ENCODE measurements around the gene PLCB4.

DNA sequence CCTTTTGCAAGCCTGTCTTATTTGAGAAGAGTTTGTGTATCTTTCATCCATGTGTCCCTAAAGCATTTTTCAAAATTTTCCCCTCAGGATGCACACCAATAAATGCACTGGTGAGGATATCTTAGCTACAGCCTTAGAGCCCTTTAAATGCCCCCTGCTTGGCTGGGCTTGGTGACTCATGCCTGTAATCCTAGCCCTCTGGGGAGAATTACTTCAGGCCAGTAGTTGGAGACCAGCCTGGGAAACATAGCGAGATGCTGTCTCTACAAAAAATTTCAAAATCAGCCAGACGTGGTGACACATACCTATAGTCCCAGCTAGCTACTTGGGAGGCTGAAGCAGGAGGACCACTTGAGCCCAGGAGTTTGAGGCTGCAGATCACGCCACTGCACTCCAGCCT lies 33.8 kb upstream of the PLCB4 start:
- TF ChIP-seq POLR2A (IDR thresholded peaks at IDR 0.05; ENCODE audit: low read depth, low read length) = no peak
- no peak for TF ChIP-seq SPI1 (IDR thresholded peaks at IDR 0.05; ENCODE audit: low read depth, low read length)
- TF ChIP-seq POLR2AphosphoS5 (IDR thresholded peaks at IDR 0.05; ENCODE audit: low read depth, low read length) = no peak
- TF ChIP-seq TAF1 (IDR thresholded peaks at IDR 0.05; ENCODE audit: low read depth, low read length) = no peak
